ENCODE measurements around the gene GAPDH.

GAPDH gene

DNA sequence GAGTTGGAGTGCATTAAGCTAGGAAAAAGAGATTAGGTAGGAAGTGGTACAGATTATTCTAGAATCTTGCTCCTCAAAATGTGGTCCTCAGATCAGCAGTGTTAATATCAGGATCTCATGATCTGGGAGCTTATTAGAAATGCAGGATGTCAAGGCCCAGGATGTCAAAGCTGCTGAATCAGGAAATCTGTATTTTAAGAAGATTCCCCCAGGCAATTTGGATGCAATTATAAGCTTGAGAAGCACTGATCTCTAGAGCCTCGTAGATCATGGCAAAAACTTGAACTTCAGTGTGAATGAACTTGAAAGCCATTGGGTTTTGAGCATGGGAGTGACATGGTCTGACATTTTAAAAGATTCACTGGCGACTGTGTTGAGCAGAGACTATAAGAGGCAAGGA lies 33.9 kb upstream of the GAPDH start:
- ATAC-seq = no peak

GRCh38 chr12:6507102-6507998 lies 27.0 kb upstream of the GAPDH start:
- ATAC-seq = peak; percentile 59
- TF ChIP-seq RARB (CRISPR knock-in tag; IDR thresholded peaks at IDR 0.05) (no peak), OSR1 (CRISPR knock-in tag; IDR thresholded peaks at IDR 0.05) (no peak), ZFP30 (CRISPR knock-in tag; IDR thresholded peaks at IDR 0.05) (no peak), POU6F1 (CRISPR knock-in tag; IDR thresholded peaks at IDR 0.05; ENCODE audit: borderline replicate concordance, low read depth) (no peak), CSDC2 (CRISPR knock-in tag; IDR thresholded peaks at IDR 0.05) (no peak), ESRRG (CRISPR knock-in tag; IDR thresholded peaks at IDR 0.05) (no peak), TCF4 (CRISPR knock-in tag; IDR thresholded peaks at IDR 0.05; ENCODE audit: borderline replicate concordance) (no peak), ZNF565 (CRISPR knock-in tag; conservative IDR thresholded peaks at IDR 0.05; ENCODE audit: low read depth) (no peak), SNAI2 (CRISPR knock-in tag; IDR thresholded peaks at IDR 0.05) (no peak), GLIS3 (CRISPR knock-in tag; IDR thresholded peaks at IDR 0.05) (no peak), ARNTL (CRISPR knock-in tag; IDR thresholded peaks at IDR 0.05; ENCODE audit: borderline replicate concordance, low read depth) (no peak), PPARA (CRISPR knock-in tag; IDR thresholded peaks at IDR 0.05; ENCODE audit: borderline replicate concordance) (no peak), TOX (CRISPR knock-in tag; IDR thresholded peaks at IDR 0.05; ENCODE audit: borderline replicate concordance) (no peak), ZNF70 (CRISPR knock-in tag; IDR thresholded peaks at IDR 0.05) (no peak)

More for the DNA sequence above, 33.9 kb upstream of the GAPDH start:
- TF ChIP-seq POU6F1 (CRISPR knock-in tag; IDR thresholded peaks at IDR 0.05; ENCODE audit: borderline replicate concordance, low read depth) = no peak
- TF ChIP-seq, protein P1, sequence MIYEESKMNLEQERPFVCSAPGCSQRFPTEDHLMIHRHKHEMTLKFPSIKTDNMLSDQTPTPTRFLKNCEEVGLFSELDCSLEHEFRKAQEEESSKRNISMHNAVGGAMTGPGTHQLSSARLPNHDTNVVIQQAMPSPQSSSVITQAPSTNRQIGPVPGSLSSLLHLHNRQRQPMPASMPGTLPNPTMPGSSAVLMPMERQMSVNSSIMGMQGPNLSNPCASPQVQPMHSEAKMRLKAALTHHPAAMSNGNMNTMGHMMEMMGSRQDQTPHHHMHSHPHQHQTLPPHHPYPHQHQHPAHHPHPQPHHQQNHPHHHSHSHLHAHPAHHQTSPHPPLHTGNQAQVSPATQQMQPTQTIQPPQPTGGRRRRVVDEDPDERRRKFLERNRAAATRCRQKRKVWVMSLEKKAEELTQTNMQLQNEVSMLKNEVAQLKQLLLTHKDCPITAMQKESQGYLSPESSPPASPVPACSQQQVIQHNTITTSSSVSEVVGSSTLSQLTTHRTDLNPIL (CRISPR knock-in tag; IDR thresholded peaks at IDR 0.05; ENCODE audit: low read depth) = no peak

DNA sequence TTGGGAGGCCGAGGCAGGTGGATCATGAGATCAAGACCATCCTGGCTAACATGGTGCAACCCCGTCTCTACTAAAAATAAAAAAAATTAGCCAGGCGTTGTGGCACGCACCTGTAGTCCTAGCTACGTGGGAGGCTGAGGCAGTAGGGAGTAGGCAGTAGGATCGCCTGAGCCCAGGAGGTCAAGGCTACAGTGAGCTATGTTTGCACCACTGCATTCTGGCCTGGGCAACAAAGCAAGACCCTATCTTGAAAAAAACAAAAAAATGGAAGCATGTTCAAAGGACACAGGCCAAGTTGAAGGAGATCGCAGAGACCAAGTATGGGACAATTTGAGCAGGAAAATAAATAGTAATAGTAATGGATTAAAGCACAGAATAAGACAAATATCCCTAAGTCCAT lies 26.2 kb upstream of the GAPDH start:
- ATAC-seq = no peak
- TF ChIP-seq ZFP30 (CRISPR knock-in tag; IDR thresholded peaks at IDR 0.05) (no peak), BACH2 (CRISPR knock-in tag; IDR thresholded peaks at IDR 0.05; ENCODE audit: borderline replicate concordance) (no peak), TSHZ2 (CRISPR knock-in tag; IDR thresholded peaks at IDR 0.05) (no peak), PPARA (CRISPR knock-in tag; IDR thresholded peaks at IDR 0.05; ENCODE audit: borderline replicate concordance) (no peak), ZNF8 (CRISPR knock-in tag; IDR thresholded peaks at IDR 0.05) (no peak), ARNTL (CRISPR knock-in tag; IDR thresholded peaks at IDR 0.05; ENCODE audit: borderline replicate concordance, low read depth) (no peak), TOX (CRISPR knock-in tag; IDR thresholded peaks at IDR 0.05; ENCODE audit: borderline replicate concordance) (no peak), ISL1 (CRISPR knock-in tag; IDR thresholded peaks at IDR 0.05) (no peak), OSR1 (CRISPR knock-in tag; IDR thresholded peaks at IDR 0.05) (no peak)
- TF ChIP-seq, protein P1 (CRISPR knock-in tag; IDR thresholded peaks at IDR 0.05; ENCODE audit: low read depth) = no peak
- TF ChIP-seq, protein P2, sequence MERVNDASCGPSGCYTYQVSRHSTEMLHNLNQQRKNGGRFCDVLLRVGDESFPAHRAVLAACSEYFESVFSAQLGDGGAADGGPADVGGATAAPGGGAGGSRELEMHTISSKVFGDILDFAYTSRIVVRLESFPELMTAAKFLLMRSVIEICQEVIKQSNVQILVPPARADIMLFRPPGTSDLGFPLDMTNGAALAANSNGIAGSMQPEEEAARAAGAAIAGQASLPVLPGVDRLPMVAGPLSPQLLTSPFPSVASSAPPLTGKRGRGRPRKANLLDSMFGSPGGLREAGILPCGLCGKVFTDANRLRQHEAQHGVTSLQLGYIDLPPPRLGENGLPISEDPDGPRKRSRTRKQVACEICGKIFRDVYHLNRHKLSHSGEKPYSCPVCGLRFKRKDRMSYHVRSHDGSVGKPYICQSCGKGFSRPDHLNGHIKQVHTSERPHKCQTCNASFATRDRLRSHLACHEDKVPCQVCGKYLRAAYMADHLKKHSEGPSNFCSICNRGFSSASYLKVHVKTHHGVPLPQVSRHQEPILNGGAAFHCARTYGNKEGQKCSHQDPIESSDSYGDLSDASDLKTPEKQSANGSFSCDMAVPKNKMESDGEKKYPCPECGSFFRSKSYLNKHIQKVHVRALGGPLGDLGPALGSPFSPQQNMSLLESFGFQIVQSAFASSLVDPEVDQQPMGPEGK (CRISPR knock-in tag; IDR thresholded peaks at IDR 0.05; ENCODE audit: borderline replicate concordance) = no peak
